CD14-positive monocyte (primary cell): ENCODE measurements around the gene ADTRP. TPM values are rescaled to one million over a fixed set of nuclear protein-coding genes. Genes with fewer than 3 reads are reported as not detected.

Source experiments
- DNase-seq, 3 donors: peaks; one replicate each; pipeline ENCODE4 v3.0.0-alpha.2; 2011 to 2022
- H2AFZ ChIP-seq: 2 replicates; pipeline ENCODE4 v1.6.0; 2012; ENCODE audit warnings: mild to moderate bottlenecking, low read depth, low read length, inconsistent platforms; ENCODE audit not compliant: insufficient read depth, poor library complexity, severe bottlenecking
- H3K27ac ChIP-seq, 2 donors: 1 replicate in 1 of 2; 2 replicates in 1 of 2; pipeline ENCODE4 v1.5.1; 2012 to 2013; ENCODE audit warnings: low read length in 2 of 2, control low read depth in 1 of 2, inconsistent platforms in 1 of 2, low read depth in 1 of 2, mild to moderate bottlenecking in 1 of 2
- H3K27me3 ChIP-seq, 2 donors: one replicate each; pipeline versions ENCODE4 v1.6.0 to v1.6.1; 2011 to 2013; ENCODE audit warnings: low read length in 2 of 2; ENCODE audit not compliant: control insufficient read depth in 2 of 2, insufficient read depth in 2 of 2
- H3K36me3 ChIP-seq, 2 donors: replicated peaks in 1 of 2; 1 replicate in 1 of 2; 2 replicates in 1 of 2; pipeline versions ENCODE4 v1.5.1 to v1.6.1; 2012 to 2013; ENCODE audit warnings: low read length in 2 of 2, control low read depth in 1 of 2, inconsistent platforms in 1 of 2, mild to moderate bottlenecking in 1 of 2; ENCODE audit not compliant: insufficient read depth in 2 of 2, control insufficient read depth in 1 of 2
- H3K4me1 ChIP-seq, 2 donors: 1 replicate in 1 of 2; 2 replicates in 1 of 2; pipeline versions ENCODE4 v1.5.1 to v1.6.1; 2012 to 2013; ENCODE audit warnings: low read length in 2 of 2, control low read depth in 1 of 2, inconsistent platforms in 1 of 2, mild to moderate bottlenecking in 1 of 2, moderate library complexity in 1 of 2; ENCODE audit not compliant: insufficient read depth in 2 of 2, control insufficient read depth in 1 of 2
- H3K4me2 ChIP-seq: replicated peaks from 2 replicates; pipeline ENCODE3; 2012; ENCODE audit warnings: low read length, moderate library complexity, mild to moderate bottlenecking; ENCODE audit not compliant: poor library complexity, severe bottlenecking; ENCODE audit errors: extremely low read depth
- H3K4me3 ChIP-seq, 3 experiments: fragments of 200-600 bp in 1 of 3; sonication (generic) in 1 of 3; replicated peaks in 1 of 3; 1 replicate in 2 of 3; 2 replicates in 1 of 3; pipeline ENCODE4 v1.5.1; 2011 to 2013; ENCODE audit warnings: low read length in 3 of 3, mild to moderate bottlenecking in 3 of 3, control low read depth in 2 of 3, low read depth in 2 of 3, inconsistent platforms in 1 of 3, moderate library complexity in 1 of 3
- H3K79me2 ChIP-seq: 2 replicates; pipeline ENCODE4 v1.6.0; 2012; ENCODE audit warnings: mild to moderate bottlenecking, control low read depth, inconsistent platforms, low read length, moderate library complexity; ENCODE audit not compliant: insufficient read depth
- H3K9ac ChIP-seq: 2 replicates; pipeline ENCODE4 v1.6.0; 2017; ENCODE audit warnings: low read length, mild to moderate bottlenecking; ENCODE audit not compliant: insufficient read depth, poor library complexity, severe bottlenecking
- H3K9me3 ChIP-seq, 2 donors: replicated peaks in 1 of 2; 1 replicate in 1 of 2; 2 replicates in 1 of 2; pipeline versions ENCODE4 v1.5.1 to v1.6.1; 2012 to 2013; ENCODE audit warnings: low read length in 2 of 2, control low read depth in 1 of 2; ENCODE audit not compliant: control insufficient read depth in 1 of 2, insufficient read depth in 1 of 2
- H4K20me1 ChIP-seq: 2 replicates; pipeline ENCODE4 v1.6.0; 2012; ENCODE audit warnings: mild to moderate bottlenecking, low read length, control low read depth, moderate library complexity; ENCODE audit not compliant: insufficient read depth
- H3K27ac Mint-ChIP-seq, 7 donors: one replicate each; pipeline ENCODE4 v1.8.0; 2020; ENCODE audit warnings: mild to moderate bottlenecking in 7 of 7, mixed read lengths in 7 of 7, moderate library complexity in 6 of 7, inconsistent platforms in 2 of 7
- H3K27me3 Mint-ChIP-seq, 3 donors: one replicate each; pipeline ENCODE4 v1.8.0; 2021 to 2022; ENCODE audit warnings: low read depth in 3 of 3, mild to moderate bottlenecking in 3 of 3, mixed read lengths in 3 of 3, moderate library complexity in 3 of 3, inconsistent platforms in 1 of 3
- H3K36me3 Mint-ChIP-seq, 2 donors: one replicate each; pipeline ENCODE4 v1.8.0; 2020; ENCODE audit warnings: mixed read lengths in 2 of 2, inconsistent platforms in 1 of 2, mild to moderate bottlenecking in 1 of 2
- H3K4me1 Mint-ChIP-seq: one replicate; pipeline ENCODE4 v1.8.0; 2020; ENCODE audit warnings: mild to moderate bottlenecking, mixed read lengths
- H3K4me3 Mint-ChIP-seq, 2 donors: one replicate each; pipeline ENCODE4 v1.8.0; 2020; ENCODE audit warnings: mild to moderate bottlenecking in 2 of 2, mixed read lengths in 2 of 2, moderate library complexity in 1 of 2
- H3K9me3 Mint-ChIP-seq, 7 donors: one replicate each; pipeline ENCODE4 v1.8.0; 2020 to 2022; ENCODE audit warnings: mixed read lengths in 7 of 7, mild to moderate bottlenecking in 6 of 7, moderate library complexity in 6 of 7, inconsistent platforms in 2 of 7
- CTCF ChIP-seq: fragments of 200-600 bp; IDR thresholded peaks from one replicate; pipeline ENCODE4 v1.8.0; 2022; ENCODE audit warnings: antibody characterized with exemption, mild to moderate bottlenecking
- WGBS: methylation state at CpG from one replicate; pipeline ENCODE4 v1.1.5; 2013; ENCODE audit warnings: missing lambda C conversion rate; ENCODE audit not compliant: insufficient coverage; 5-methylcytosine and 5-hydroxymethylcytosine counted together
- intact Hi-C, 2 donors: fragments of 100-400 bp; cut with micrococcal nuclease; formaldehyde crosslinking; loops; one replicate each; pipeline versions ENCODE4 v1.15.0 to v1.15.1; 2023
- polyA plus RNA-seq, 3 donors: library from polyadenylated mRNA; depleted of rRNA in 1 of 3; unstranded in 2 of 3; stranded (reverse) in 1 of 3; fragments of 300-500 nt in 2 of 3; fragments of >200 nt in 1 of 3; fragmentation: Illumina TruSeq in 2 of 3; gene quantifications; 1 replicate in 2 of 3; 2 replicates in 1 of 3; pipeline ENCODE4 v1.2.3, GENCODE V29; 2012 to 2021

ADTRP gene
- polyA plus RNA-seq, 3 donors = 0.04 to 0.20 TPM; not detected in 1

DNA sequence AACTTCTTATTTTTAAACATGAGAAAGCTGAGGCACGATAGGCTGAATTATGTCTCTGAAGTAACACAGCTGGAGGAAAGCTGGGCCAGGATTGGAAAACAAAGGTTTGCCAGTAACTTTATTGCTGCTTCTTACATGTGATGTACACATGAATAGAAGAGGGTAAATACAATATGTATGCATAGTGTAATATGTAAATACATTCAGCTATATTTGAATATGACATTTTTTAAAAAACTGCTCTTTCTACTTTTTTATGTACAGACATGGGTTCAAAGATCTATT, 90.2 kb downstream of the ADTRP start:
- Mint-ChIP-seq H3K9me3 (peaks cover 15 to 35% (median 19%) of the 10 kb centered on the region in 7 donors), H3K27ac (no peak overlapping the region), H3K4me1 (peaks cover 8% of the 10 kb centered on the region), H3K27me3 (peaks cover 0 to 5% (median 0%) of the 10 kb centered on the region in 3 donors), H3K4me3 (no peak overlapping the region), H3K36me3 (no peaks in the 10 kb centered on the region)
- no peaks in the 10 kb centered on the region for H4K20me1 ChIP-seq
- no peak overlapping the region for H3K4me2 ChIP-seq
- no peak overlapping the region for H2AFZ ChIP-seq
- intact Hi-C loops = no loop called here
- no peaks in the 10 kb centered on the region for H3K36me3 ChIP-seq
- DNase-seq = no peak
- WGBS = no CpG with 5 or more reads among the region's 1 CpG
- no peak overlapping the region for H3K9ac ChIP-seq
- no peaks in the 10 kb centered on the region for H3K27me3 ChIP-seq
- no peak overlapping the region for H3K4me3 ChIP-seq
- H3K9me3 ChIP-seq = peaks cover 17 to 18% of the 10 kb centered on the region in 2 donors
- H3K79me2 ChIP-seq = no peaks in the 10 kb centered on the region
- H3K4me1 ChIP-seq = peaks cover 0 to 5% of the 10 kb centered on the region in 2 donors
- no peak overlapping the region for H3K27ac ChIP-seq
- no peak for TF ChIP-seq CTCF

GRCh38 chr6:11685481-11686093, 93.0 kb downstream of the ADTRP start:
- Histone ChIP-seq H3K79me2 (no peaks in the 10 kb centered on the region), H3K36me3 (no peaks in the 10 kb centered on the region), H4K20me1 (no peaks in the 10 kb centered on the region), H3K4me2 (no peak overlapping the region), H3K27me3 (no peaks in the 10 kb centered on the region), H3K4me1 (peaks cover 0 to 5% of the 10 kb centered on the region in 2 donors), H2AFZ (no peak overlapping the region), H3K27ac (no peak overlapping the region), H3K4me3 (no peak overlapping the region), H3K9ac (no peak overlapping the region), H3K9me3 (peaks cover 4 to 11% of the 10 kb centered on the region in 2 donors)
- intact Hi-C loops = no loop called here
- DNase-seq = no peak
- Mint-ChIP-seq H3K9me3 (peaks cover 3 to 24% (median 11%) of the 10 kb centered on the region in 7 donors), H3K4me3 (no peak overlapping the region), H3K36me3 (no peaks in the 10 kb centered on the region), H3K27ac (no peak overlapping the region), H3K27me3 (peaks cover 0 to 5% (median 0%) of the 10 kb centered on the region in 3 donors), H3K4me1 (peaks cover 2% of the 10 kb centered on the region)
- no peak for TF ChIP-seq CTCF
- 100% methylated on average over 2 of the region's 3 CpGs for WGBS
